GM04504 (cell line): Measurements from ENCODE around the gene NADSYN1.
"Not testable (repeated sequence)": the region's sequence is repeated elsewhere in the genome, so short reads cannot be mapped to it uniquely, and the experiment has no call there.

Experiments used
- DNase-seq: peaks from one replicate; pipeline ENCODE4 v3.0.0-alpha.2; 2012; ENCODE audit warnings: low read depth

Gene NADSYN1

DNA sequence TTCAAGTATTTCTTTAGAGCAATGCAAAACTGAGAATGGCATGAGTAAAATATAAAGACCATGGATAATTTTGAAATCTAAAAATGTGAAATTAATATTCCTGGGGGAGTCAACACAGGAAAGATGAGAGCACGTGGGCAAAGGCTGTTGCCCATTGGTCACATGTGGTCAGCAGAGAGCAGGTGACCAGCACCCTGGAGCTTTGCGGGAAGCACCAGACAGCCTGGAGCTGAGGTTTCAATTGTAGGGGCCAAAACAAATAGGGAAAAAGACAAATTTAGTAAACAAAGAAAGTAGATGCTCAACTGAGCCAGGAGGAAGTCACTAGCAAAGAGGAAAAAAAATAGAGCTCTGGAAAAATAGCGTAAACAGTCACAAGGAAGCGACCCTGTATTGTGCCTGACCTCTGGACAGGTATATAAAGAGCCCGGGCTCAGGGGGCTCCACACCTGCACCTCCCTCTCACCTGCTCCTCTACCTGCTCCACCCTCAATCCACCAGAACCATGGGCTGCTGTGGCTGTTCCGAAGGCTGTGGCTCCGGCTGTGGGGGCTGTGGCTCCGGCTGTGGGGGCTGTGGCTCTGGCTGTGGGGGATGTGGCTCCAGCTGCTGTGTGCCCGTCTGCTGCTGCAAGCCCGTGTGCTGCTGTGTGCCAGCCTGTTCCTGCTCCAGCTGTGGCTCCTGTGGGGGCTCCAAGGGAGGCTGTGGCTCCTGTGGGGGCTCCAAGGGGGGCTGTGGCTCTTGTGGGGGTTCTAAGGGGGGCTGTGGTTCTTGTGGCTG is 74.0 kb downstream of the NADSYN1 start, which contains the start of gene KRTAP5-7:
Gene KRTAP5-7, plus strand, starts transcription at position 472 of the 780 bp plus-strand sequence. Its CDS starts 34 bp downstream, at position 506.
- DNase-seq, result not testable (repeated sequence)

- DNase-seq, result no peak
Measured at GRCh38 chr11:71527576-71528210, 74.7 kb downstream of the NADSYN1 start.

DNA sequence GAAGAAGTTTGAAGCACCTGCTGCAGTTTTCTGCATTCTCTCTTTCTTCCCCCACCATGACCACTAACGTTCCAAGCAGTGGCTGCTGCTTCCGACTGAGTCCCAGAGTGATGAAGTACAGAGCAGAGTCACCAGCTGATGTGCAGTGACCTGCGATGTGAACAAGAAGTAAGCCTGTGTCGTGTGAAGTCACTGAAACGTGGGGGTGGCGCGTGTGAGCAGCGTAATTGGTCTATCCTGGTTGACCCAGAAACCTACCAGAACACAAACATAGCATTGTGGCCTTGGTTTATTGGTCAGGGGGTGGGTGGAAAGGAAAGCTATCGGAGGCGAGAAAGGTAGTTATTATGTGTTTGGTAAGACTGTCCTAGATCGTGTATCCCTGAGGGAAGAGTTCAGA is 77.6 kb downstream of the NADSYN1 start:
- DNase-seq, result no peak

DNA sequence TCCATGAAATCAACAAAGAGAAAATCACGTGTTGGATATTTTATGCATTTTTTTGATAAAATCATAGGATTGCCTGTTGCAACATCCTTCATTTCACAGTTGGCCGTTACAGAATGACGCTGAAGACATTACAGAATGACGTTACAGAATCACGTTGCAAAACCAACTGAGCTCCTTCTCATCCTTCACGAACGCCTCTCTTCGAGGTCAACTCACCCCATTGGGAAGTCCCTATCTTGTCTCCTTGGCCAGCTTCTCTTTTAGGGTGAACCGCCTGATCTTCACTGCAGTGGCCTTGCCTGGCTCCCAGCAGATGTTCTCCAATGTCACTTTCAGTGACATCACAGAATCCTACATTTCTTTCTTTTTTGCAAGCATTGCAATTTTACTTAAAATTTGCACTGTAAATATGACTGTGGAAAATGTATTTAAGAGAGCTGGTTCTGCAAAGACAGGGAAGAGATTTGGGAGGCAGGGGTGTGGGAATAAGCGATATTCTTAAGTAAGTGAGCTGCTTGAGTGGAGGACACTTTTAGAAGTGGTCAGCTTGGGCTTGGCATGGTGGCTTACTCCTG is 79.1 kb downstream of the NADSYN1 start:
- no peak for DNase-seq

DNA sequence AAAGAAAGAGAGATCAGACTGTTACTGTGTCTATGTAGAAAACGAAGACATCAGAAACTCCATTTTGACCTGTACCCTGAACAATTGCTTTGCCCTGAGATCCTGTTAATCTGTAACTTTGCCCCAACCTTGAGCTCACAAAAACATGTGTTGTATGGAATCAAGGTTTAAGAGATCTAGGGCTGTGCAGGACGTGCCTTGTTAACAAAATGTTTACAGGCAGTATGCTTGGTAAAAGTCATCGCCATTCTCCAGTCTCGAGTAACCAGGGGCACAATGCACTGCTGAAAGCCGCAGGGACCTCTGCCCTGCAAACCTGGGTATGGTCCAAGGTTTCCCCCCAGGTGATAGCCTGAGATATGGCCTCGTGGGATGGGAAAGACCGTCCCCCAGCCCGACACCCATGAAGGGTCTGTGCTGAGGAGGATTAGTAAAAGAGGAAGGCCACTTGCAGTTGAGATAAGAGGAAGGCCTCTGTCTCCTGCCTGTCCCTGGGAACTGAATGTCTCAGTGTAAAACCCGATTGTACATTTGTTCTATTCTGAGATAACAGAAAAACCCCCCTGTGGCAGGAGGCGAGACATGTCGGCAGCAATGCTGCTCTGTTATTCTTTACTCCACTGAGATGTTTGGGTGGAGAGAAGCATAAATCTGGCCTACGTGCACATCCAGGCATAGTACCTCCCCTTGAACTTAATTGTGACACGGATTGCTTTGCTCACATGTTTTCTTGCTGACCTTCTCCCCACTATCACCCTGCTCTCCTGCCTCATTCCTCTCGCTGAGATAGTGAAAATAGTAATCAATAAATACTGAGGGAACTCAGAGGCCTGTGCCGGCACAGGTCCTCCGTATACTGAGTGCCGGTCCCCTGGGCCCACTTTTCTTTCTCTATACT is 82.0 kb downstream of the NADSYN1 start:
- not testable (repeated sequence) for DNase-seq

DNA sequence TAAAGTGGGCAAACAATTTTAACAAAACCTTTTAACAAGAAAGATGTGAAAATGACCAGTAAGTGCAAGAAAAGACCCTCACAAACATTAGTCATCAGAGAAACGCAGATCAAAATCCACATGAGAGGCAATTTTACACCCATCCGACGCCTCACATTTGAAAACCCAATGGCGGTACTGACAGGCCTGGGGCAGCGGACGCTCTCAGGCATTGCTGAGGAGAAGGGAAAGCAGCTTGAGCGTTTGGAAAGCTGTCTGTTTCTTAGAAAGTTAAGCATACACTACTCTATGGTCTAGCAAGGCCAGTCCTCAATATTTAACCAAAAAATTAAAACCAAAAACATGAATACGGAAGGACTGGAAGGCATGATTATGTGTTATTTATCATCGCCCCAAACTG is 82.8 kb downstream of the NADSYN1 start:
- no peak for DNase-seq

GRCh38 chr11:71537537-71537936 is 84.5 kb downstream of the NADSYN1 start:
- no peak for DNase-seq

DNA sequence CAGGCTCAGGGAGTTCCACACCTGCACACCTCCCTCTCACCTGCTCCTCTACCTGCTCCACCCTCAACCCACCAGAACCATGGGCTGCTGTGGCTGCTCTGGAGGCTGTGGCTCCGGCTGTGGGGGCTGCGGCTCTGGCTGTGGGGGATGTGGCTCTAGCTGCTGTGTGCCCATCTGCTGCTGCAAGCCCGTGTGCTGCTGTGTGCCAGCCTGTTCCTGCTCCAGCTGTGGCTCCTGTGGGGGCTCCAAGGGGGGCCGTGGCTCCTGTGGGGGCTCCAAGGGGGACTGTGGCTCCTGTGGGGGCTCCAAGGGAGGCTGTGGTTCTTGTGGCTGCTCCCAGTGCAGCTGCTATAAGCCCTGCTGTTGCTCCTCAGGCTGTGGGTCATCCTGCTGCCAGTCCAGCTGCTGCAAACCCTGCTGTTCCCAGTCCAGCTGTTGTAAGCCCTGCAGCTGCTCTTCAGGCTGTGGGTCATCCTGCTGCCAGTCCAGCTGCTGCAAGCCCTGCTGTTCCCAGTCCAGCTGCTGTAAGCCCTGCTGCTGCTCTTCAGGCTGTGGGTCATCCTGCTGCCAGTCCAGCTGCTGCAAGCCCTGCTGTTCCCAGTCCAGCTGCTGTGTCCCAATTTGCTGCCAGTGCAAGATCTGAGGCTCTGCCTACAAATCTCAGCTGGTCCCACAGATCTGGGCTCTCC is 85.1 kb downstream of the NADSYN1 start, which contains the start of gene KRTAP5-8:
Gene KRTAP5-8, plus strand, starts transcription at position 49 of the 689 bp plus-strand sequence. Its CDS starts 31 bp downstream, at position 80.
- DNase-seq, result not testable (repeated sequence)

DNA sequence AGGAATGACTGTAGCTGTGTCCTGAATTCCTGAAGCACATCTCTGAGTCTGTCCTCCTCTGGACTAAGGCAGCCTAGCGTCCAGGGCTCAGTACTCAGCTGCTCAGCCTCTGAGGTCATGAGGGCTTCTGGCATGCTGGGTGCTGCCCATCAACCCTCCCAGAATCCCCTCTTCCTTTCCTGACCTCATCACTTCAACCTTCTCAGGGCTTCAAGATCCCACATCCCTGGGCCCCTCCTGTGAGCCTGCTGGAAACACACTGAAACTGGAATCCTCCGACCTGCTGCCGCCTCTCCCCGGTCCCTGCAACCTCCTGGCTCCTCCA is 85.6 kb downstream of the NADSYN1 start:
- no peak for DNase-seq

DNA sequence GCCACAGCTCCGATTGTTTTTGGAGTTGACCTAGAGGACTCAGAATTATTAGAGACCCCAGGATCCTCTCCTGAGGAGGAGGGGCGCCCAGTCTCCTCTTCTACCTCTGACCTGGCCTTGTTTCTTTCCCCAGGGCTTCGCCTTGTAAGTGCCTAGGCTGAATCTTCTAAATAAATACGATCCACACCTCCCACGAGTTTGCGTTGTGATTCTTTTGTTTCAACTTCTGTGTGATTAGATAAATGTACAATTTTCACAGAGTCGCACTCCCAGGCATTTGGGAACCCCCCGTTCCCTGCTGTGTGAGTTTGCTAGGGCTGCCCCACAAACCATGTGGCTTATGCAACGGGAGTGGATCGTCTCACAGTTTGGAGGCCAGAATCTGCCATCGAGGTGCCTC is 86.0 kb downstream of the NADSYN1 start:
- no peak for DNase-seq

- not testable (repeated sequence) for DNase-seq
Measured at GRCh38 chr11:71539971-71540370, 87.0 kb downstream of the NADSYN1 start.

- not testable (repeated sequence) for DNase-seq
Measured at GRCh38 chr11:71540521-71541304, 87.7 kb downstream of the NADSYN1 start.

- no peak for DNase-seq
Measured at GRCh38 chr11:71542382-71542781, 89.4 kb downstream of the NADSYN1 start.

GRCh38 chr11:71542879-71543777 is 90.1 kb downstream of the NADSYN1 start:
- no peak for DNase-seq

DNA sequence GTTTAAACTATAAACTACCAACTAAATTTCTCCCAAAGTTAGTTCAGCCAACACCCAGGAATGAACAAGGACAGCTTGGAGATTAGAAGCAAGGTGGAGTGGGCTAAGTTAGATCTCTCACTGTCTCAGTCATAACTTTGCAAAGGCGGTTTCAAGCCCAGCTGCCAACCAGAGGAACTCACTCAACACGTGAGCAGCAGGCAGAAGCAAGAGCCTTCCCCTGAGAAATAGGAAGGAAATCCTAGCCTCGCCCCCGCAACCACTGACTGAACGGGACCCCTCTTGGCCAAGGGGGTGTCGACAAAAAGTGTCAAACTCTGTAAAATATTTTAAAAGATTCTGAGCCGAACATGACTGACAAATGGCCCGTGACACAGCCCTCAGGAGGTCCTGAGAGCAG is 90.9 kb downstream of the NADSYN1 start:
- no peak for DNase-seq

- no peak for DNase-seq
Measured at GRCh38 chr11:71544525-71545214, 91.7 kb downstream of the NADSYN1 start.

- no peak for DNase-seq
Measured at GRCh38 chr11:71545405-71545966, 92.5 kb downstream of the NADSYN1 start.

DNA sequence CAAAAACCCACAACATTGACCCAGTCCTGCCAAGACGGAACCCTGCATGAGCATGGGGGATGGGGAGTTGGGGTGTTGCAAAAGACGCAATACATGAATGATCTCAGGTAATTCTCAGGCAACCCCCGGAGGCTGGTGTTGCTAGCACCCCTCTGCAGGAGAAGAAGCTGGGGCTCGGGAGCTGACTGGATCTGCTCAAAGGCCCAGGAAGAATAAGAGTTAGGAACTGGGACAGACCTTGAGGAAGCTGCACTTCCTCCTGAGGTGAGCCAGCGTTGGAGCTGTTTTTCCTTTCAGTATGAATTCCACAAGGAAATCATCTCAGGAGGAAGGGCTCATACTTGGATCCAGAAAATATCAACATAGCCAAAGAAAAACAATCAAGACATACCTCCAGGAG is 95.1 kb downstream of the NADSYN1 start, which contains the start of gene KRTAP5-9:
Gene KRTAP5-9, plus strand, starts transcription at position 301 of the 400 bp plus-strand sequence. CDS start 238 bp downstream, outside the sequence.
- DNase-seq, result no peak
